ENCODE measurements around the gene NEU1.

NEU1 gene

DNA sequence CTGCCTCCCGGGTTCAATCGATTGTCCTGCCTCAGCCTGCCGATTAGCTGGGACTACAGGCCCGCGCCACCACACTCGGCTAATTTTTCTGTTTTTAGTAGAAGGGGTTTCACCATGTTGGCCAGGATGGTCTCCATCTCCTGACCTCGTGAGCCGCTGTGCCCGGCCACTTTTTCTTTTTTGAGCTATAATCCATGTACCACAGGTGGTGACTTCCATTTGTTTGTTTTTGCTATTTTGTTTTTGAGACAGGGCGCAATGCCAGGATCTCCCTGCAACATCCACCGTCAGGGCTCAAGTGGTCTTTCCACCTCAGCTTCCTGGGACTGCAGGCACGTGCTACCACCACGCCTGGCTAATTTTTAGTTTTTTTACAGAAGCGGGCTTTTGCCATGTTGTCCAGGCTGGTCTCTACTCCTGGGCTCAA is 26.6 kb downstream of the NEU1 start:
- Histone ChIP-seq H3K14ac (ENCODE audit: low read length) (no peak overlapping the region), H3K18ac (ENCODE audit: low read length) (no peak overlapping the region), H3K4me1 (ENCODE audit: control insufficient read depth in 2 of 2, insufficient read depth in 1 of 2, low read depth in 1 of 2, low read length in 2 of 2) (peaks cover 4 to 16% of the 10 kb centered on the region in 2 donors), H3K9me3 (replicated peaks in 1 of 2; ENCODE audit: control insufficient read depth in 2 of 2, insufficient read depth in 1 of 2, low read depth in 1 of 2, low read length in 2 of 2) (peaks cover 0 to 3% of the 10 kb centered on the region in 2 donors), H3K4me2 (ENCODE audit: insufficient read depth, low read length, poor library complexity, severe bottlenecking) (peak overlapping the region; percentile 60), H2BK5ac (ENCODE audit: low read length) (no peak overlapping the region), H4K91ac (ENCODE audit: low read depth, low read length, poor library complexity) (no peak overlapping the region), H3K9ac (ENCODE audit: low read depth, low read length, poor library complexity) (peak overlapping the region; percentile 55), H2BK12ac (ENCODE audit: low read length) (no peak overlapping the region), H2BK15ac (ENCODE audit: low read length) (no peak overlapping the region), H4K8ac (ENCODE audit: low read depth, low read length) (no peak overlapping the region), H3K27ac (replicated peaks; ENCODE audit: low read length) (peak overlapping the region; percentile 34), H3K23ac (ENCODE audit: low read depth, low read length, poor library complexity) (no peak overlapping the region), H3K36me3 (replicated peaks in 1 of 2; ENCODE audit: control insufficient read depth in 2 of 2, insufficient read depth in 2 of 2, low read length in 2 of 2) (peaks cover 37 to 58% of the 10 kb centered on the region in 2 donors), H3K27me3 (ENCODE audit: control insufficient read depth in 3 of 3, insufficient read depth in 3 of 3, low read depth in 1 of 3, low read length in 3 of 3) (no peaks in the 10 kb centered on the region), H2BK120ac (ENCODE audit: low read depth, low read length) (no peak overlapping the region), H3K79me1 (ENCODE audit: low read depth, low read length) (peaks cover 8% of the 10 kb centered on the region), H3K4me3 (ENCODE audit: low read length in 2 of 2) (peak overlapping the region; percentile 73 to 92), H2AFZ (ENCODE audit: low read length) (no peak overlapping the region), H3K4ac (ENCODE audit: low read length) (no peak overlapping the region), H2AK5ac (ENCODE audit: low read depth, low read length) (no peak overlapping the region)
- WGBS, 2 donors (ENCODE audit: extremely low coverage in 2 of 2, insufficient read length in 2 of 2, insufficient replicate concordance in 1 of 2): no CpG with 5 or more reads among the region's 14 CpGs
- DNase-seq (ENCODE audit: low spot score): no peak

GRCh38 chr6:31834367-31835250 is 28.0 kb downstream of the NEU1 start:
- H3K18ac ChIP-seq (ENCODE audit: low read length): peak overlapping the region; percentile 100
- peaks cover 8% of the 10 kb centered on the region for H3K79me1 ChIP-seq (ENCODE audit: low read depth, low read length)
- H3K27me3 ChIP-seq (ENCODE audit: control insufficient read depth in 3 of 3, insufficient read depth in 3 of 3, low read depth in 1 of 3, low read length in 3 of 3): no peaks in the 10 kb centered on the region
- H3K36me3 ChIP-seq (replicated peaks in 1 of 2; ENCODE audit: control insufficient read depth in 2 of 2, insufficient read depth in 2 of 2, low read length in 2 of 2): peaks cover 25 to 46% of the 10 kb centered on the region in 2 donors
- H4K91ac ChIP-seq (ENCODE audit: low read depth, low read length, poor library complexity): no peak overlapping the region
- H2BK120ac ChIP-seq (ENCODE audit: low read depth, low read length): peak overlapping the region; percentile 95
- H2AFZ ChIP-seq (ENCODE audit: low read length): peak overlapping the region; percentile 77
- peak overlapping the region; percentile 100 for H3K9ac ChIP-seq (ENCODE audit: low read depth, low read length, poor library complexity)
- H3K23ac ChIP-seq (ENCODE audit: low read depth, low read length, poor library complexity): peak overlapping the region; percentile 100
- peak overlapping the region; percentile 92 to 99 for H3K4me3 ChIP-seq (ENCODE audit: low read length in 2 of 2)
- peaks cover 0 to 3% of the 10 kb centered on the region in 2 donors for H3K9me3 ChIP-seq (replicated peaks in 1 of 2; ENCODE audit: control insufficient read depth in 2 of 2, insufficient read depth in 1 of 2, low read depth in 1 of 2, low read length in 2 of 2)
- WGBS, 2 donors (ENCODE audit: extremely low coverage in 2 of 2, insufficient read length in 2 of 2, insufficient replicate concordance in 1 of 2): no CpG with 5 or more reads among the region's 59 CpGs
- peak; percentile 75 for DNase-seq (ENCODE audit: low spot score)
- H2BK5ac ChIP-seq (ENCODE audit: low read length): peak overlapping the region; percentile 97
- H4K8ac ChIP-seq (ENCODE audit: low read depth, low read length): no peak overlapping the region
- H3K4me2 ChIP-seq (ENCODE audit: insufficient read depth, low read length, poor library complexity, severe bottlenecking): peak overlapping the region; percentile 65
- H3K4me1 ChIP-seq (ENCODE audit: control insufficient read depth in 2 of 2, insufficient read depth in 1 of 2, low read depth in 1 of 2, low read length in 2 of 2): peaks cover 5 to 16% of the 10 kb centered on the region in 2 donors
- peak overlapping the region; percentile 78 for H2BK12ac ChIP-seq (ENCODE audit: low read length)
- peak overlapping the region; percentile 84 for H3K27ac ChIP-seq (replicated peaks; ENCODE audit: low read length)
- peak overlapping the region; percentile 98 for H2AK5ac ChIP-seq (ENCODE audit: low read depth, low read length)
- H3K14ac ChIP-seq (ENCODE audit: low read length): peak overlapping the region; percentile 100
- peak overlapping the region; percentile 72 for H2BK15ac ChIP-seq (ENCODE audit: low read length)
- H3K4ac ChIP-seq (ENCODE audit: low read length): peak overlapping the region; percentile 97

GRCh38 chr6:31831350-31832215 is 31.0 kb downstream of the NEU1 start:
- H2AFZ ChIP-seq (ENCODE audit: low read length): no peak overlapping the region
- H2BK15ac ChIP-seq (ENCODE audit: low read length): no peak overlapping the region
- no peak overlapping the region for H3K27ac ChIP-seq (replicated peaks; ENCODE audit: low read length)
- H3K9ac ChIP-seq (ENCODE audit: low read depth, low read length, poor library complexity): no peak overlapping the region
- no peak overlapping the region for H2BK5ac ChIP-seq (ENCODE audit: low read length)
- H3K27me3 ChIP-seq (ENCODE audit: control insufficient read depth in 3 of 3, insufficient read depth in 3 of 3, low read depth in 1 of 3, low read length in 3 of 3): no peaks in the 10 kb centered on the region
- no peak overlapping the region for H2BK120ac ChIP-seq (ENCODE audit: low read depth, low read length)
- H2BK12ac ChIP-seq (ENCODE audit: low read length): no peak overlapping the region
- H3K23ac ChIP-seq (ENCODE audit: low read depth, low read length, poor library complexity): peak overlapping the region; percentile 2
- WGBS, 2 donors (ENCODE audit: extremely low coverage in 2 of 2, insufficient read length in 2 of 2, insufficient replicate concordance in 1 of 2): no CpG with 5 or more reads among the region's 15 CpGs
- H3K4ac ChIP-seq (ENCODE audit: low read length): no peak overlapping the region
- H2AK5ac ChIP-seq (ENCODE audit: low read depth, low read length): no peak overlapping the region
- H3K14ac ChIP-seq (ENCODE audit: low read length): no peak overlapping the region
- peaks cover 7 to 8% of the 10 kb centered on the region in 2 donors for H3K4me1 ChIP-seq (ENCODE audit: control insufficient read depth in 2 of 2, insufficient read depth in 1 of 2, low read depth in 1 of 2, low read length in 2 of 2)
- no peak for DNase-seq (ENCODE audit: low spot score)
- H3K4me3 ChIP-seq (ENCODE audit: low read length in 2 of 2): no peak overlapping the region
- peaks cover 4 to 16% of the 10 kb centered on the region in 2 donors for H3K36me3 ChIP-seq (replicated peaks in 1 of 2; ENCODE audit: control insufficient read depth in 2 of 2, insufficient read depth in 2 of 2, low read length in 2 of 2)
- H3K18ac ChIP-seq (ENCODE audit: low read length): no peak overlapping the region
- no peak overlapping the region for H4K8ac ChIP-seq (ENCODE audit: low read depth, low read length)
- H3K79me1 ChIP-seq (ENCODE audit: low read depth, low read length): peaks cover 8% of the 10 kb centered on the region
- no peak overlapping the region for H4K91ac ChIP-seq (ENCODE audit: low read depth, low read length, poor library complexity)
- no peak overlapping the region for H3K4me2 ChIP-seq (ENCODE audit: insufficient read depth, low read length, poor library complexity, severe bottlenecking)
- H3K9me3 ChIP-seq (replicated peaks in 1 of 2; ENCODE audit: control insufficient read depth in 2 of 2, insufficient read depth in 1 of 2, low read depth in 1 of 2, low read length in 2 of 2): no peaks in the 10 kb centered on the region
